Caco-2 (cell line): Measurements from ENCODE around the gene AMOTL1. TPM values are rescaled to one million over a fixed set of nuclear protein-coding genes. Genes with fewer than 3 reads are reported as not detected.

ENCODE experiments used
- BruUV-seq: library from RNA; stranded (reverse); fragments of 400-500 nt; replicated peaks from 2 replicates; lab custom pipeline; 2021; lab: Mats Ljungman, UMichigan
- CTCF ChIA-PET: fragments of 300-600 bp; sonication (Branson Sonifier 250); formaldehyde crosslinking; loops from one replicate; lab custom pipeline; 2022; ENCODE audit warnings: antibody characterized with exemption; lab: Charles Lee
- POLR2A ChIA-PET: fragments of 300-600 bp; sonication (Branson Sonifier 250); formaldehyde crosslinking; loops from one replicate; lab custom pipeline; 2022; ENCODE audit warnings: antibody characterized with exemption; lab: Charles Lee
- DNase-seq, 2 experiments: peaks; one replicate each; pipeline versions ENCODE4 v3.0.0 to v3.0.0-alpha.2; 2020 to 2022
- H3K27me3 ChIP-seq: replicated peaks from 2 replicates; pipeline ENCODE4 v1.6.0; 2011; ENCODE audit warnings: low read length; ENCODE audit not compliant: control insufficient read depth, insufficient read depth
- H3K36me3 ChIP-seq: 2 replicates; pipeline ENCODE4 v1.5.1; 2011; ENCODE audit warnings: low read length; ENCODE audit not compliant: control insufficient read depth, insufficient read depth
- H3K4me1 ChIP-seq: fragments of 250-450 bp; sonication (Bioruptor Pico); 2 replicates; pipeline ENCODE4 v1.5.1; 2020; ENCODE audit warnings: mild to moderate bottlenecking
- H3K4me3 ChIP-seq: 2 replicates; pipeline ENCODE4 v1.5.1; 2011; ENCODE audit warnings: low read depth, mild to moderate bottlenecking, control low read depth, low read length
- H3K9me3 ChIP-seq: fragments of 250-450 bp; sonication (Bioruptor Pico); 2 replicates; pipeline ENCODE4 v1.5.1; 2020; ENCODE audit warnings: mild to moderate bottlenecking, moderate library complexity
- H3K27ac Mint-ChIP-seq: one replicate; pipeline ENCODE4 v1.8.0; 2022; ENCODE audit warnings: mixed read lengths; ENCODE audit not compliant: unreplicated experiment
- H3K27me3 Mint-ChIP-seq: one replicate; pipeline ENCODE4 v1.8.0; 2022; ENCODE audit warnings: mixed read lengths; ENCODE audit not compliant: insufficient read depth, unreplicated experiment
- H3K36me3 Mint-ChIP-seq: one replicate; pipeline ENCODE4 v1.8.0; 2022; ENCODE audit warnings: mild to moderate bottlenecking, mixed read lengths; ENCODE audit not compliant: insufficient read depth, unreplicated experiment
- H3K4me1 Mint-ChIP-seq: one replicate; pipeline ENCODE4 v1.8.0; 2022; ENCODE audit warnings: low read depth, mixed read lengths; ENCODE audit not compliant: unreplicated experiment
- H3K4me3 Mint-ChIP-seq: one replicate; pipeline ENCODE4 v1.8.0; 2022; ENCODE audit warnings: mild to moderate bottlenecking, moderate library complexity, mixed read lengths; ENCODE audit not compliant: unreplicated experiment
- H3K9me3 Mint-ChIP-seq: one replicate; pipeline ENCODE4 v1.8.0; 2022; ENCODE audit warnings: mixed read lengths; ENCODE audit not compliant: unreplicated experiment
- intact Hi-C: fragments of 100-400 bp; cut with micrococcal nuclease; formaldehyde crosslinking; loops from one replicate; pipeline ENCODE4 v1.10.0; 2022; ENCODE audit not compliant: unreplicated experiment
- total RNA-seq: library from RNA; stranded (reverse); gene quantifications from 2 replicates; pipeline ENCODE4 v1.2.3, GENCODE V29; 2022
- TF ChIP-seq, protein P1 (sequence below), 2 experiments: fragments of 200-600 bp in 1 of 2; IDR thresholded peaks; 1 replicate in 1 of 2; 2 replicates in 1 of 2; pipeline versions ENCODE4 v1.5.1 to v1.8.0; 2011 to 2022; ENCODE audit warnings: antibody characterized with exemption in 1 of 2, control low read depth in 1 of 2, inconsistent platforms in 1 of 2, low read depth in 1 of 2, low read length in 1 of 2, mild to moderate bottlenecking in 1 of 2, moderate library complexity in 1 of 2; ENCODE audit not compliant: insufficient read depth in 1 of 2, severe bottlenecking in 1 of 2, unreplicated experiment in 1 of 2

AMOTL1 gene
- total RNA-seq, 1 experiment from 2014 or later: 60.8 TPM

DNA sequence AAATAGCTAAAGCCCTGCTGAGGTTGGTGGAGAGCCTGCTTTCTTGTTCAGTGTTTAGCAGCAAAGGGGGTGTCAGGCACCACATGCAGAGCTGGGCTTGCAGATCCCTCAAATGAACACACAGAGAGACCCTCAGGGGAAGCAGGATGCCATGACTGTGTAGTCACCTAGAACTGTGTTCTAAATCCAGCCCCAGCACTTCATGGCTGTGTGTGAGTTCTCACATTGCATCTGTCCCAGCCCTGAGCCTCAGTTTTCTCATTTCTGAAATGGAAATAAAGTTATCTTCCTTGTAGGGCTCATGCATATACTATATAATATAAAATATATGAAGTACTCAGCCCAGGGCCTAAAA is 158.1 kb downstream of the AMOTL1 start:
- no peak overlapping the region for H3K4me3 Mint-ChIP-seq
- DNase-seq: no peak
- H3K27me3 ChIP-seq: no peaks in the 10 kb centered on the region
- no TSS peak for BruUV-seq
- peaks cover 5% of the 10 kb centered on the region for H3K27me3 Mint-ChIP-seq
- H3K4me3 ChIP-seq: no peak overlapping the region
- TF ChIP-seq, protein P1, sequence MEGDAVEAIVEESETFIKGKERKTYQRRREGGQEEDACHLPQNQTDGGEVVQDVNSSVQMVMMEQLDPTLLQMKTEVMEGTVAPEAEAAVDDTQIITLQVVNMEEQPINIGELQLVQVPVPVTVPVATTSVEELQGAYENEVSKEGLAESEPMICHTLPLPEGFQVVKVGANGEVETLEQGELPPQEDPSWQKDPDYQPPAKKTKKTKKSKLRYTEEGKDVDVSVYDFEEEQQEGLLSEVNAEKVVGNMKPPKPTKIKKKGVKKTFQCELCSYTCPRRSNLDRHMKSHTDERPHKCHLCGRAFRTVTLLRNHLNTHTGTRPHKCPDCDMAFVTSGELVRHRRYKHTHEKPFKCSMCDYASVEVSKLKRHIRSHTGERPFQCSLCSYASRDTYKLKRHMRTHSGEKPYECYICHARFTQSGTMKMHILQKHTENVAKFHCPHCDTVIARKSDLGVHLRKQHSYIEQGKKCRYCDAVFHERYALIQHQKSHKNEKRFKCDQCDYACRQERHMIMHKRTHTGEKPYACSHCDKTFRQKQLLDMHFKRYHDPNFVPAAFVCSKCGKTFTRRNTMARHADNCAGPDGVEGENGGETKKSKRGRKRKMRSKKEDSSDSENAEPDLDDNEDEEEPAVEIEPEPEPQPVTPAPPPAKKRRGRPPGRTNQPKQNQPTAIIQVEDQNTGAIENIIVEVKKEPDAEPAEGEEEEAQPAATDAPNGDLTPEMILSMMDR (IDR thresholded peaks at IDR 0.05; ENCODE audit: insufficient read depth in 1 of 2, low read depth in 1 of 2, low read length in 1 of 2, severe bottlenecking in 1 of 2, unreplicated experiment in 1 of 2): no peak
- intact Hi-C loops: no loop called here
- no peaks in the 10 kb centered on the region for H3K9me3 Mint-ChIP-seq
- no peaks in the 10 kb centered on the region for H3K36me3 Mint-ChIP-seq
- no peaks in the 10 kb centered on the region for H3K36me3 ChIP-seq
- no peak overlapping the region for H3K27ac Mint-ChIP-seq
- H3K4me1 Mint-ChIP-seq: peaks cover 7% of the 10 kb centered on the region
- CTCF ChIA-PET: no interaction called here
- POLR2A ChIA-PET: no interaction called here
- H3K9me3 ChIP-seq: no peaks in the 10 kb centered on the region
- H3K4me1 ChIP-seq: 0 out of 2 replicates have a peak, but pooled peaks cover 6% of the 10 kb centered on the region

Other genes starting within 250 kb of the AMOTL1 start
- 24.5 and 25.0 TPM in 2 replicates for gene FUT4, start 224.4 kb upstream of the AMOTL1 start, total RNA-seq
- gene PIWIL4, start 201.0 kb upstream of the AMOTL1 start, total RNA-seq: 3.4 and 3.6 TPM in 2 replicates
- gene CWC15, start 205.2 kb downstream of the AMOTL1 start, total RNA-seq: 137 and 144 TPM in 2 replicates
- gene KDM4D, start 205.4 kb downstream of the AMOTL1 start, total RNA-seq: 0.95 and 1.2 TPM in 2 replicates